NCI-H82 (cell line): ENCODE measurements around the gene CADM1.

Source experiments
- DNase-seq: peaks from one replicate; lab custom pipeline; 2025; lab: John Stamatoyannopoulos, UW

The CADM1 gene

DNA sequence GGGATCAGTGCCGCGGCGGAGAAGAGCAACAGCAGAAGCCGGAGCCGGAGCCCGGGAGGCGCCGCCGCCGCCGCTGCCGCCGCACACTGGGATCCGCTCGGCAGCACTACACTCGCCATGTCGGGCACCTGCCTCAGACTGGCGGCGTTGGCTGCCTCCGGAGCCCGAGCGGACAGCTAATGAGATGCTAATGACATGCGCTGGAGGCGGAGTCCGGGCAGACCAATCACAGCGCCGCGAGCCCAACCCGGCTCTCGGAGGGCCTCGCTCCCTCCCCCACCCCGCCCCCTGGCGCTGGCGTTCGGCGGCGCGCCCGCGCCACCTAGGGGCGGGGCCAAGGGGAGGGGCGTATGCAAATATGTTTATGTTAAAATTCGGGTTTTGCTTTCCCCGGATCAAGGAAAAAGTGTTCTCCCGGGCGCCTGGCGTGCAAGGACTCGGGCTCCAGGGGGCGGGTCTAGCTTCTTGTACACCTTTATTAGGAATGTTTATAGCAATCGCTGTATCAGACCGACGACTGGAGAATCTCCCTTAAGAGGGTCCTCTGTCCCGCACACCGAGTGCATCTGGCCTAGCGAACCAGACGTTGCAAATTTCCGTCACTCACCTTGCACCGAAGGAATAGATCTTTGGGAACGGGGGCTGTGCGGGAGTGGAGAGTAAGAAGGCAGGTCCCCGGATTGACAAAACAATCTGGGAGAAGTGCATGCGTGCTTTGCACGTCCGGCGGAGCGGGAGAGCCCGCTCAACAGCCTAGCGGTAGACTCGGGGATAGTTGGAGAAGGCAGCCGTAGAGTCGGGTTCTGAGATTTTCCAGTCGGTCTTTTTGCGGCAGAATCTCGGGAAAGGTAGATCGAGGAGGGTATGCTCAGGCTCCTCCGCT lies at the start of gene CADM1:
CADM1 (minus strand) TSS at position 140 of the 883 bp plus-strand sequence.
- peak; percentile 97 for DNase-seq

DNA sequence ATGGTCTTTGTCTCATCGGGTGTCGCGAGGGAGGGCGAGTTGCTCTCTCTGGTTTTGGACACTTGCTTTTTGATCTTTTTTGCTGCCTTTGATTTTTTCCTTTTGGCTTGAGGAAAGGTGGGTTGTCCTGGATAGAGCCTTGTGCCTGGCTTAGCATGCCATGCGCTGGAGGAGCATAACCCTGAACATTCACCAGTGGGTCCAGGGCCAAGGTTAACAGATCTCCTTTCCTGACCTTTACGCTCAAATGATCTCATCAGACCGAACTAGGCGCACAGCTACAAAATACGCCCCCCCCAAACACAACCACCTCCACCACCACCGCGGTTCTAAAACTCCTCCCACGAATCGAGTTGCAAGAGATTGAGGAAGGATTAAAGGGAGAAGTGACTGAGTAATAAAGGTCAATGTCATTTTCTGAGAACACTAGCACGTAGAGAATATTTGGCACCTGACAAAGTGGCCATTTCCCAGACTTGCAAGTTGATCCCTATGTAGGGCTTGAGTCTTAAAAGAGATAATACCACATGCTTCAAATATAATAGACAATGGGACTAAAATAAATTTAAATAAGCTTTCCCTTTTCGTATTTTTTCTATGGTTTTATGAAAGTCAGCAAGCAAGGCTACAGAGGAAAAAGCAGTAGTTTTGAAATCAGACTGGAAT lies 48.7 kb upstream of the CADM1 start:
- DNase-seq = no peak

DNA sequence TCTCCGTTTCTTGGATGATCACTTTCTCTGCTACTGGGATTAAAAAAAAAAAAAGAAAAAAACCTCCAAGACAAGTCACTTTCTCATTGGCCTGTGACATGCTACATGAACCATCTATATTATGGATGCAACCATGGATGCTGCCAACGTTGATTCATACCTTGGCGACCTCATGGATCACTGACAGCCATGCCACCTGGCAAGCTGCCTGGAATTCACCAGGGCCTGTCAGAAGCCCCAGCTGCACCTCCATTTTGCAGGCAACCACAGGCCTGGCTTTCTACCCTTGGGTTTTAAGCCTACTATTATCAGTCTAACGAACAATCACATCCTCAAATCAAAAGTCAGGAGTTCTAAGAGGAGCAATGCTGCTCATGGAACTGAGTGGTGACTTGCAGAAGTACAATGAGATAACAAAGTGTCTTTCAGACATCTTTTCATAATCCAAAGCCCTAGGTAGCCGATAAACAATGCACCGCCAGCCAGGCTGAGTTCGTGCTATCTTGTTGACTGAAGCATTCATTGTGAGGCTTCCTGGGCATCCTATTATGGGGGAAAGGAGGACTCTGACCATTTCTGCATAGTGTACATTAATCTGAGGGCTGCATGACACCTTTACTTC lies 48.0 kb upstream of the CADM1 start:
- DNase-seq = no peak

DNA sequence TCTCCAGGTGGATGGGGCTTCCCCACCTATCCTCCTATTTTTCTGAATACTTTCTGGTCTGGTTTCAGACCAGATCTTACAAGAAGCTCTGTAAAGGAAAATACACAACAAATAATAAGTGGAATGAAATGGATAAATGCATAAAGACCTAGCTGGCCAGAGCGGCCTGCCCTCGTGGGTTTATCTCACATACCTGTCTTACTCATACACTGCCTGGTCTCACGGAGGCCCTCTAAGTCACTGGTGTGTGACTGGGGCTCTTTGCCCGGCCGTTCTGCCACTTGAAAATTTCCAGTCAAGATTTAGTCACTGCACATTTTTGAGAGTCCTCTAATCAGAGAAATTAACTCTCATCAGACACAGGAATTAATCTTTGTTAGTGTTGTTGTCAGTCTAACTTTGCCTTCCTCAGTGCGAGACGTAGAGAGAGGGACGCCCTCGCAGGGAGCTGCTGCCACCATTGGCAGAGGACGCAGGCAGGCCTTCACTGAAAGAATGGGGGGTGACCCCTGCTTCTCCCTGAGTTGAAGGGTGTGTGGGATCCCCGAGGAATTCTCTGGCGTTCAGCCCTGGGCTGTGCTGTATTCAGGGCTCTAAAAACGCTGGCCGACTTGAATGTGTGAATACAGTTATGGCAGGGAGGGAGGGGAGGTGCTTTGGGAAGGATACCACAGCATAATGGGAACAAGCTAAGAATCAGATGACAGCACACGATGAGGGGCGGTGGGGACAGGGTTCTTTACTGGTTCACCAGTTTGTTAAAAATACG lies 46.3 kb upstream of the CADM1 start:
- no peak for DNase-seq

DNA sequence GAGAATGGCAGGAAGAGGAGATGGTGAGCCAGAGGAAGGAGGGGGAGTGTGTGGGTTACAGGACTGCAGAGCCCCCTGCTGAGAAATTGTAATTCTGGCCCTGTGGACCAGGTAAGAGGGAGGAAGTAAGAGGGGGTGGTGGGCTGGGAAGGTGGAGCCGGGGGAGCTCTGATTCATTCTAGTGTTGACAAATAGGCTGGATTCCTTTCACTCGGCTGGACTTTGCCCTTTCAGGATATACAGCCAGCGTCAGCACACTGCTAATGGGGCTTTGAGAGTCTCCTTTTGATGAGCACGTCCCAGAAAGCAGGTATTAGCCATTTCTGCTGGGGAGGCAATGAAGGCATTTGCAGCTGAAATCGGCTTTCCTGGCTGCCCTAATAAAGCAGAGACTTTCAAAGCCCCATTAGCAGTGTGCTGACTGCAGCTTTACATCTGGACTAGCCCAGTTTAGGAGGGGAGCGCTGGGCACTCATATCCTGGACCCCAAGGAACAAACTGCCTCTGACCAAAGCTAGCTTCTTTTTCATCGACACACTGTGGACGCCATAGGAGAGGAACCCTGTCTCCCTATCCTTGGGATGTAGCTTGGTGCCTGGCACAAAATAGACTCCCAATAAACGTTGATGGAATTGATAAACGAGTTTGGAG lies 44.8 kb upstream of the CADM1 start:
- DNase-seq = peak; percentile 28

DNA sequence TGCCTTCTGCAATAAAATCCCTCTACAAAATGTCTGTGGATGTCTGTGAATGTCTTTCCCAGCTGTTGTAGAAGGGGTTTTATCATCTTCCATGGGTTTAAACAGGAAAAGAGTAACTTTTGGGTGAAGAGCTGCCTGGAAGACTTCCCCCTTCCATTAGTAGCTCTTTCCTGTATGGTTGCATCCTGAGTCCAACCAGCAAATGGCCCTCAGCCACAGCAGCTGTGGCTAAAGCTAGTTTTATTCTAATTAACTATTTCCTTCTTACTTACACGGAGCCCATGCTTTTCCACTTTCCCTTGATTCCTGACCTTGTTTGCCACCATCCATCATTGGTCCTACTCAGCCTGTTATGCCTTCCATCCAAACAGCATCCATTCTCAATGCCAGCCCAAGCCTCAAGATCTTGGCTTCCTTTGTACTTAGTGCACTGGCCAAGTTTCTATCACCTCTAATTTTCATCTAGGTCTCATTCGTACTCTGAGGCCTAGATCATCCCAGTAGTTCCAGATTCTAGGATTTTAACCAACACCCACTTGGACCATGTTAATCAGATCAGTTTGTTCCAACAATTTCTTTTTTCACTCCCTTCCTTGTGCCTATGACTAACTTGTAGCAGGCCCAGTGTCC lies 41.5 kb upstream of the CADM1 start:
- DNase-seq = no peak

DNA sequence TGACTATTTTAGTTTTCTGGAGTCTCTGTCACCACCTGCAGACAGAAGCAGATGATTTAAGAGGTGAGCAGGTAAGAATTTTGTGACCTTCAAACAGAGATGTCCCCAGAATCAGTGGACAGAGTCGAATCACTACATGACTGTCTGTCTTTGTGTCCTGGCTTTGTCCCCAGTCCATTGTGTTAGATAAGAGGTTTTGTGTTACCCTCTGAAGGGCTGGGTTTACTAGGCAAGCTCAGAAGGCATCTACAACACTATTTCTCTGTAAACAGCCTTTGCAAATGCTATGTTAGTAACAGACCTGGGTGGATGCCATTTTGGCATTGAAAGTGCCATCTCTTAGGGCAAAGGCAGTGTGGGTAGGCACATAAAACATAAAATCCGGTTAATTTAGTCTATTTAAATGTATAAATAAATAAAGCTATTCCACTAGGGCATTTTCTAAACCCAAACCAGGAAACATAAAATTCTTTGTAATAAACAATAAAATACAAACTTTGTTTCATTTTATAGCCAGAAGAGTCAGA lies 40.3 kb upstream of the CADM1 start:
- DNase-seq = no peak

DNA sequence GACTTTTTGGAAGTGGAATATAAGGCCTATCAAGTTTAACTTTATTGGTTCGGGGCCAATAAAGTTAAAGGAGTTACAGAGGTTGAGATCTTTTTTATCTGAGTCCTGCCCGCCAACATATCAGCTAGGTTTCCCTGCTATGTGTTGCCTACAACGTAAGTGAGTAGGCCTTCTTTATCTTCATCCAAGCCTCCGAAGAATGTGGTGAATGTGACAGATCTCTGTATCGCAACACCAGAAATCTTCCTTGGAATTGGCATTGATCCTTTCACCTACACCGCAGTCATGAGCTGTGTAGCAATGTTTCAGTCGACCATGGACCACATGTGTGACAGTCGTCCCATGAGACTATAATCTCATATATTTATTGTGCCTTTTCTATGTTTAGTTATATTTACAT lies 37.3 kb upstream of the CADM1 start:
- no peak for DNase-seq

DNA sequence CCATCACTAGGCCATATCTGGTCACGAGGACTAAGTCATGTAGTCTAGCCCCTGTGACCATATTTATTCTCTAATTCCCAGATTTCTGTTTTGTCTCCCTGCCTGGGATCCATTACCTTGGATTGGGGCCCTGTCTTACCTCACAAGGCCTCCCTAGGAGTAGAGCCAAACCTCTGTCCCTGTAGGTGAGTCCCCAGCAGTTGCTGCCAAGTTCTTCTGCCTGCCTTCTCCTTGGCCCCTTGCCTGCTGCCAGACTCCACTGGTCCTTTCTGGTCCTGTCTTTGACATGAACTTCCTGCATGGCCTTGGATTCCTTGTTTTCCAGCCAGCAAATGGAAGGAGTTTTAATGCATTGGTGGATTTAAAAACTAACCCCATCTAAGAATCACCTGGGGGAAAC lies 35.6 kb upstream of the CADM1 start:
- DNase-seq = no peak

DNA sequence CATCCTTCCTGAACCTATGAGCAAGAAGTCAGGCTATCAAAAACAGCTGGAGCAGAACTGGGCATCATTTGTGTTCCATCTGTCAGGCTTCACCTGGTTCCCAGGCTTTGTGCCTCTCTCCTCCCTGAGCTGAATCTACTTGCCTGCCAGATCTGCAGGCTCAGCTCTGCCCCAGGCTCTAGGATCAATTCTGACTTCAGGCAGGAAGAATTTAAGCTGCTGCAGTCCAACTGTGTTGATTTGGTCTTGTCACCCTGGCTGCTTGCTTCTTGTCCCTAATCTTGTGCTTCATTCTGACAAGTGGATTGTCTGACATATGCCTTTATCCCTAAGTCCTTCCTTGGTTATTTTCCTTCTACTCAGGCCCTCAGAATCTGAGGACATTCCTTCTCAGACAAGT lies 31.6 kb upstream of the CADM1 start:
- DNase-seq = peak; percentile 69

DNA sequence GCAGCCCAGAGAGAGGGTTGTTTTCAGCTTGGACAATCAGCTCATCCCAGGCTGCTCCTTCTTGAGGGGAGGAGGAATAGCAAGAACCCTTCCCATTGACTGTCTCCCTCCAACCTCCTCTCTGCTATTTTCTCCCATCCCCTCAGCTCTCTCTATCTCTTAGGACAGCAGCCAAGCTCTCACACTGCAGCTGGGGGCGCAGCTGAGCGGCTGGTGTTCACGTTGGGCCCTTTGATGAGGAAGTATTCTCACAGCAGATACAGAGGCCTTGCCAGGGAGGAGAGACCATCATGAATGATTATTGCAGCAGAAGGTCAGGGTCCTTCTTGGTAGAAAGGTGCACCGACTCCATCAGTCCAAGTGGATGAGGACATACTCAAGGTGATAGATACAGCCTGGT lies 26.5 kb upstream of the CADM1 start:
- DNase-seq = no peak

DNA sequence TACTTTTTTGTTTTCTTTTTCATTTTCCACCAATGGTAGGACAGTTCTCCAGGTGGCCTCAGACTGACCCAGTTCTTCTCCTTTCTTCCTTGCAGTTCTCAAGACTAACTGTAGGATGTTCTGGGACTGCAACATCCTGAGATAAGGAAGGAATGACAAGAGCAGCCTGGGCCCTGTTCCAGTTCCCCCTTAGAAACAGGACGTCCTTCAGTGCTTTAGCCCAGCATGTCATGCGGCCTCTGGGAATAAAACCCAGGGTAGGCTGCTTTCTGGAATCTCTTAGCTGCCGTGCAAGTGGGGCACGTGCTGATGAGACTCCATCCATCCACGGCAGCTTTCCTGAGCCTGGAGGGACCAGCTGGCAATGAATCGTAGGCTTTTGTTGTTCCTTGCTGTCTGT lies 24.0 kb upstream of the CADM1 start:
- DNase-seq = no peak

DNA sequence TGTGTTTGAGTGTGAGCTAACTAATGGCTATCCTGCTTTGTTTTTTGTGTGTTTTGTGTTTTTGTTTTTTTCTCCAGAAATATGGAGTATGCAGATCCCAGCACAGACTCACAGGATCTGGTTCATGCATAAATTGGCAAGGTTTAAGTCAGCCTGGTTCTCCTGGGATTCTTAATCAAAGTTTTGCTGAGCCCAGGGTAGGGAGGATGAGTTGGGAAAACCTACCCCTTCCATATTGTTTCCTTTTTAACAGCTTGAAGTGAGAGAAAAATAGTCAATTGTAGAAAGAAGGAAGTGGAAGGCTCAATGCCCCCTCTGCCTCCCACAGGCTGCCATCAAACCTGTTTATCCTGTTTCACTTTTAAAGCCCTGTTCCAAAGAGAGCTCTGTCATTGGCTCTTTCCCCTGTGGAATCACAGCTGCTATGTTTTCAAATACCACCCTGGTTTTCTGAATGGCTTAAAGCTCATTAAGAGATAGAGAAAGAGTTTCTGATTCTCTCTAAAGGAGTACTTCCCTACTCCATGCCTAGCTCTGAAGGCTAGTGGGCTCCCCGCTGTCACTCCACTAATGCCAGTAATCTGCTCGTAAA lies 23.4 kb upstream of the CADM1 start:
- DNase-seq = peak; percentile 73

DNA sequence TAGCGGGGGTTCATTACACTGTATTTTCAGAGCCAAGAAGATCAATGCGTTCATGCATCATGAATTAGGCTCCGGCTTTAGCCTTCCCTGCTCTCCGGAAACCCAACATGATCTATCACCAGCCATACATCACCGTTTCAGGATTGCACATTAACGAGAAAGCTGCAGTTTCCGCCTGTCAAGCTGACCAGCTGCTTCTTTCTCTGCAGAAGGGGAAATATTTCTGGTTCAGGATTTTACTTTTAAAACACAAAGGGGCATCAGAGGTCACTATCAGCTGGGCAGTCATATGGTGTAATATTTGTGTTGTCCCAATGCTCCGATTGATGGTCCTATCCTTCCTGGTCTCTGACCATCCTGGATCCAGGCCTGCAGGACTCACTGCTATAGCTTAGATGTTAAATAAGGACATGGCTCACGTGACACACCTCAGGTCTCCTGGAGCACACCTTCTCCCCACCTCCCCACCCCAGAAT lies 21.4 kb upstream of the CADM1 start:
- DNase-seq = no peak

DNA sequence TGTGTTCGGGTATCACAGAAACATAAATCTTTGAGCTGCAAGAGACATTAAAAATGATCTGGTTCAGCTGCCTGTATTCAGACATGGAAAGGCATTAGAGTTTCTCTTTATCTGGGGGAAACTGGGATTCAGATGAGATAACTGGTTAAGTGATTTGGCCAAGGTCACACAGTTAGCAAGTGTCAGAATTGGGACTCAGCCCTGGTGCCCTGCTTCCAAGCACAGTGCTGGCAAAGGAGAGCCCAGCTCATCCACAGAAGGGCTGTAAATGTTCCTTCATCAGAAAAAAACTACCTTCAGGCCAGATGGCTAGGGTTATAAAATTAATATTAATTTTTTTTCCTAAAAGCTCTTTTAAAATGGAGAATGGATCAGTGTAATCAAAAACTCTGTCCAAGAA lies 20.4 kb upstream of the CADM1 start:
- no peak for DNase-seq

DNA sequence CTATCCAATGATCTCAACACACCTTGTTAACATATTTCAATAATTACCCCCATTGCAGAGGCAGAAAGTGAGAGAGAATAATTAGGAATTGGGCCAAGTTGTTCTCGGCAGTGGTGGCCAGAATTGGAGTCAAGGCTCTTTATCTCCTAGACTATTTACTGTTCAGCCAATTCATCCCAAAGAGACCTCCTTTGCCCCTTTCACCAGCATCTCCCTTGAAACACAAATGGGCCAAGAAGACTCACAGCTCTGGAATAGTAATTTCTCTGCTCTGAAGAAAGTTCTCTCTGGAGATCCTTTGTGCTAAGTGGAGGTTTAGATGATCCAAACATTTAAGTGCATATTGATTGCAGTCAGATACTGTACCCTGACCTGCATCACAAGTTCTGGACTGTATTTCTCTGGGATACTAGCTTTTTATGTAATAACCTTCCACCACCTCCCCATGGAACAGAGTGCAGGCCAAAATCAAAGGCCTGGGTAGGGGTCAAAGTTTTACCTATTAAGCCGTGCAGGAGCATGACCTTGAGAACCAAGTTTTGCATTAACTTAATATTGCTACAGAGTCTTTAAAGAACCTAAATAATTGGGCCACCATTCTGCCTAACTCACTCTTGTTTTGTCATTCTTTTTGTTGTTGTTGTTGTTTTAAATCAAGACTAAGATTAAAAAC lies 19.6 kb upstream of the CADM1 start:
- no peak for DNase-seq

DNA sequence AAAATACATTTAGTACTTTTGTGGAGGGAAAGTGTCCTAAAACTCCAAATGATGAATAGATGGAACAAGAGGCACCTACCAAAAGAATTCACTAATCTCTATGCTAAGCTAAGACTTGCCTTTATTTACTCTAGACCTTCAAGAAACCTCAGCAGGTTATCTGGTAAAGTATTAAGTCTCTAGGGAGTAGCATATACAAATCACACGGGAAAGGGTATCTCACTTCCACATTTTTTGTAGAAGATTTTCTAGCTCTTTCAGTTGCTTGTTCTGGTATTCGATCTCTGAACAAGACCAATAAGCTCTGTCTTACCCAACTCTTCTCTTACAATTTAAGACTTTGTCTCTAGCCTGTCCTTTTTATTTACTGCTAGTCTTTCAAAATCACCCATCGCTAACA lies 18.1 kb upstream of the CADM1 start:
- DNase-seq = no peak

DNA sequence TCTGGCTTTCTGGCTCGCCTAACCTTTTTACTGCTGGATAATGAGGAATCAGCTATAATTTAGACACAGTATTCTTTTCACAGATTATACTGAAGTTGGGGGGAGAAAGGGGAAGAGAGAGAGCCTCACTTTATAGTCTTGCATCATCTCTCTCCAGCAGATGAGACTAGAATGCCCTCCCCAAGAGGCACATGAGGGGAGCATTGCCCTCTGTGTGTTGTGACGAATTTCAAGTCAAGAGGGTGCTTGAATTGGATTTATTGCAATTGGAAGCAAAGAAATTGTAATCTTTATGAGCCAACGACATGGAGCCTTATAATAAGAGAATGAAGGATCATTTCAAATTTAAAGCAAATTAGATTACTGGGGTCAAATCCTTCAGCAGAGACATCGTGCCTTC lies 17.6 kb upstream of the CADM1 start:
- DNase-seq = no peak

DNA sequence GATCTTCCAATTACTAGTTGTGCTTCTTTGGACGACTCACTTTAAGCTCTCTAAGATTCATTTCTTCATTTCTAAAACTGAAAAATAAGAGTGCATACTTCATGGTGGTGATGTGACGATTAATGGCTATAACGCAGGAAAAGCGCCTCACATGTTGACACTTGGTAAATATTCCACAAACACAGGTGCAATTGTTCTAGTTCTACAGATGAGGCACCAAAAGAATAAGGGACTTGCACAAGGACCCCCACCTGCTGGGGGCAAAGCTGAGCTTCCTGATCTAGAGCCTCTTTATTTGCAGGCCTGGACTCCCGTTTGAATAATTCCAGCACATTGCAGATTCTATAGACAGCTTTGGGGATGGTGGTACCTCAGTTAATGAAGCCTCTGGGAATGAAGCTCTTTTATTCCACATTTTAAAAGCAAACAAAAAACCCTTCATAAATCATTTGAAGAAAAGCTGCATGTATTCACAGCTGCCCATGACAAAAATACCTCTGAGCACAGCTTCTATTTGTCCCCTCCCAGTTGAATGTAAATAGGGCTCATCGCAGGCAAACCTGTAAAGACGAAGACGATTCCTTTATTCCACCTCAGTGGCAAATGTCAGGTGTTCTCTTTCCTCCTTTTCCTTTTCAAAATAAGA lies 14.9 kb upstream of the CADM1 start:
- DNase-seq = no peak
